Keratinocyte (primary cell): ENCODE measurements around the gene ZNF584. TPM values are rescaled to one million over a fixed set of nuclear protein-coding genes. Genes with fewer than 3 reads are reported as not detected.

Experiments used
- DNase-seq: peaks from one replicate; pipeline ENCODE4 v3.0.0-alpha.2; 2011; ENCODE audit warnings: low read depth, missing footprints, low spot score
- FAIRE-seq: peaks from 2 replicates; lab custom pipeline; 2011; peaks lifted over from hg19 to GRCh38; lab: Jason Lieb, UNC
- H2AFZ ChIP-seq: 2 replicates; pipeline ENCODE4 v1.6.0; 2012; ENCODE audit warnings: low read length, control low read depth, inconsistent platforms; ENCODE audit not compliant: control insufficient read depth
- H3K27ac ChIP-seq: 2 replicates; pipeline ENCODE4 v1.5.1; 2011; ENCODE audit warnings: low read length; ENCODE audit not compliant: control insufficient read depth, insufficient read depth
- H3K27me3 ChIP-seq: 3 replicates; pipeline ENCODE4 v1.6.0; 2011; ENCODE audit warnings: low read length; ENCODE audit not compliant: control insufficient read depth, insufficient read depth; ENCODE audit errors: extremely low read depth
- H3K36me3 ChIP-seq, 2 experiments: 2 replicates in 1 of 2; 3 replicates in 1 of 2; pipeline ENCODE4 v1.5.1; 2011; ENCODE audit warnings: low read length in 2 of 2, mild to moderate bottlenecking in 1 of 2; ENCODE audit not compliant: control insufficient read depth in 2 of 2, insufficient read depth in 2 of 2; ENCODE audit errors: extremely low read depth in 1 of 2
- H3K4me1 ChIP-seq: 3 replicates; pipeline ENCODE4 v1.5.1; 2011; ENCODE audit warnings: low read length; ENCODE audit not compliant: control insufficient read depth, insufficient read depth; ENCODE audit errors: extremely low read depth
- H3K4me2 ChIP-seq: 3 replicates; pipeline ENCODE4 v1.6.0; 2011; ENCODE audit warnings: low read depth, low read length; ENCODE audit not compliant: control insufficient read depth, insufficient read depth; ENCODE audit errors: extremely low read depth
- H3K4me3 ChIP-seq, 3 experiments: fragments of 200-600 bp in 1 of 3; sonication (generic) in 1 of 3; 2 replicates in 2 of 3; 3 replicates in 1 of 3; pipeline ENCODE4 v1.5.1; 2011 to 2016; ENCODE audit warnings: low read length in 3 of 3, mild to moderate bottlenecking in 3 of 3, control low read depth in 2 of 3, inconsistent platforms in 1 of 3, low read depth in 1 of 3, mixed read lengths in 1 of 3, mixed run types in 1 of 3, moderate library complexity in 1 of 3; ENCODE audit not compliant: control insufficient read depth in 2 of 3, insufficient read depth in 2 of 3; ENCODE audit errors: extremely low read depth in 1 of 3
- H3K79me2 ChIP-seq: 2 replicates; pipeline ENCODE4 v1.6.0; 2012; ENCODE audit warnings: low read length; ENCODE audit not compliant: control insufficient read depth, insufficient read depth
- H3K9ac ChIP-seq: 3 replicates; pipeline ENCODE4 v1.6.0; 2011; ENCODE audit warnings: low read length; ENCODE audit not compliant: control insufficient read depth, insufficient read depth; ENCODE audit errors: extremely low read depth
- H3K9me1 ChIP-seq: 3 replicates; pipeline ENCODE4 v1.6.0; 2011; ENCODE audit warnings: low read length; ENCODE audit not compliant: control insufficient read depth, insufficient read depth; ENCODE audit errors: extremely low read depth
- H3K9me3 ChIP-seq: 2 replicates; pipeline ENCODE4 v1.5.1; 2012; ENCODE audit warnings: low read depth, low read length; ENCODE audit not compliant: control insufficient read depth
- H4K20me1 ChIP-seq: 3 replicates; pipeline ENCODE4 v1.6.0; 2011; ENCODE audit warnings: low read length; ENCODE audit not compliant: control insufficient read depth, insufficient read depth; ENCODE audit errors: extremely low read depth
- EZH2 ChIP-seq: IDR thresholded peaks from one replicate; pipeline ENCODE4 v1.6.1; 2012; ENCODE audit warnings: inconsistent platforms, mild to moderate bottlenecking, low read length, moderate library complexity
- dilution Hi-C: fragments of 300-500 bp; cut with MboI; formaldehyde crosslinking; loops from one replicate; pipeline ENCODE4 v1.7.0; 2020; ENCODE audit warnings: low sequenced_read_pairs; ENCODE audit not compliant: extremely low pct_ligation_motif_present
- polyA plus RNA-seq, 5 experiments: library from polyadenylated mRNA; depleted of rRNA in 3 of 5; stranded (reverse) in 3 of 5; stranded (forward) in 1 of 5; unstranded in 1 of 5; fragments of >200 nt; gene quantifications; 1 replicate in 1 of 5; 2 replicates in 3 of 5; 3 replicates in 1 of 5; pipeline versions ENCODE4 v1.2.1 to v1.2.3, GENCODE V29; 2011 to 2012; ENCODE audit warnings: missing spikeins in 2 of 5, low read depth in 1 of 5, low replicate concordance in 1 of 5
- TF ChIP-seq, protein P1 (sequence below), 3 experiments: IDR thresholded peaks in 1 of 3; conservative IDR thresholded peaks in 1 of 3; optimal IDR thresholded peaks in 1 of 3; 2 replicates in 2 of 3; 3 replicates in 1 of 3; pipeline versions ENCODE3 to v1.5.1; 2011; ENCODE audit warnings: low read length in 3 of 3, mild to moderate bottlenecking in 3 of 3, moderate library complexity in 2 of 3, control low read depth in 1 of 3, inconsistent platforms in 1 of 3; ENCODE audit not compliant: insufficient read depth in 2 of 3; ENCODE audit errors: extremely low read depth in 1 of 3

The ZNF584 gene
- polyA plus RNA-seq, 1 donor (not counting 4 experiments of a cell fraction or from before 2014, with no cell fraction given), result 12.2 TPM

DNA sequence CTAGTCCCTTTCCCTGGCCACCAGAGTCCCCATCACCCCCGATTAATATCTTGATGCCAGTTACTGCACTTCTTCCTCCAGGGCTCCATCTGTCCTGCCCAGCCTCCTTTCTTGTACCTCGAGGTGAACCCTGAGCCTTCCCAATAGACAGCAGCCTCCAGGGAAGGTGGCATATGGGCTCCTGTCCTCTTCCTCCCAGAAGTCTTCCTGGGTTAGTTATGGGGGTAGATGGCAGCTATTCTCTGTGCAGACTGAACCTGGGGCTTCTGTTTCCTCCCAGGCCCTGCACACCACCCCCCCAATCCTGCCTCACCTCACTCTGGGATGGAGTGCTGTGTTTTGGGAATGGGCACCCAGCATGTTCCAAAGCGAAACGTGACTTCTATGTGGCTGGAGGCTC lies 10.4 kb upstream of the ZNF584 start:
- no peak for TF ChIP-seq EZH2
- TF ChIP-seq, protein P1, sequence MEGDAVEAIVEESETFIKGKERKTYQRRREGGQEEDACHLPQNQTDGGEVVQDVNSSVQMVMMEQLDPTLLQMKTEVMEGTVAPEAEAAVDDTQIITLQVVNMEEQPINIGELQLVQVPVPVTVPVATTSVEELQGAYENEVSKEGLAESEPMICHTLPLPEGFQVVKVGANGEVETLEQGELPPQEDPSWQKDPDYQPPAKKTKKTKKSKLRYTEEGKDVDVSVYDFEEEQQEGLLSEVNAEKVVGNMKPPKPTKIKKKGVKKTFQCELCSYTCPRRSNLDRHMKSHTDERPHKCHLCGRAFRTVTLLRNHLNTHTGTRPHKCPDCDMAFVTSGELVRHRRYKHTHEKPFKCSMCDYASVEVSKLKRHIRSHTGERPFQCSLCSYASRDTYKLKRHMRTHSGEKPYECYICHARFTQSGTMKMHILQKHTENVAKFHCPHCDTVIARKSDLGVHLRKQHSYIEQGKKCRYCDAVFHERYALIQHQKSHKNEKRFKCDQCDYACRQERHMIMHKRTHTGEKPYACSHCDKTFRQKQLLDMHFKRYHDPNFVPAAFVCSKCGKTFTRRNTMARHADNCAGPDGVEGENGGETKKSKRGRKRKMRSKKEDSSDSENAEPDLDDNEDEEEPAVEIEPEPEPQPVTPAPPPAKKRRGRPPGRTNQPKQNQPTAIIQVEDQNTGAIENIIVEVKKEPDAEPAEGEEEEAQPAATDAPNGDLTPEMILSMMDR (optimal IDR thresholded peaks at IDR 0.05 in 1 of 3, IDR thresholded peaks at IDR 0.05 in 1 of 3, conservative IDR thresholded peaks at IDR 0.05 in 1 of 3; ENCODE audit: extremely low read depth in 1 of 3, insufficient read depth in 2 of 3, low read length in 3 of 3), result no peak
- no peak overlapping the region for H3K4me2 ChIP-seq
- peaks cover 21% of the 10 kb centered on the region for H4K20me1 ChIP-seq
- no peak for DNase-seq
- dilution Hi-C loops, result no loop called here
- peaks cover 39% of the 10 kb centered on the region for H3K4me1 ChIP-seq
- peaks cover 5% of the 10 kb centered on the region for H3K9me1 ChIP-seq
- no peak overlapping the region for H3K27ac ChIP-seq
- no peaks in the 10 kb centered on the region for H3K9me3 ChIP-seq
- H3K79me2 ChIP-seq, result peaks cover 11% of the 10 kb centered on the region
- no peak overlapping the region for H3K9ac ChIP-seq
- FAIRE-seq, result no peak
- H3K36me3 ChIP-seq, result peaks cover 12 to 16% of the 10 kb centered on the region in 2 experiments
- H3K27me3 ChIP-seq, result no peaks in the 10 kb centered on the region
- H3K4me3 ChIP-seq, result no peak overlapping the region
- no peak overlapping the region for H2AFZ ChIP-seq

DNA sequence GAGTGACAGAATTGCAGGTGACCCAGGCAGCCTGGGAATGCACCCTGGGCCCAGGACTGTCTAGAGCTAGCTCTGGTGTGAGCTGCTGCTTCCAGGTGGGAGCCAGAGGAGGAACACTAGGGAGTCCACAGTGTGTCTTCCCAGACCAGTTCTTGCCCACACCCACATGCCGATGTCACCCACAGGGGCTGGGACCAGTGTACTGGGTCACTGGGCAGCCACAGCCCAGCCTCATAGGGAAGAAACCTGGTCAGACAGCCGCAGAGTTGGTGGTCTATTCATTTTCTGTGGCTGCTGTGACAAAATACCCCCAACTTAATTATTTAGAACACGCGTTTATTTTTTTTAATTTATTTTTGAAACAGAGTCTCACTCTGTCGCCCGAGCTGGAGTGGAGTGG lies 9.9 kb upstream of the ZNF584 start:
- Histone ChIP-seq H2AFZ (no peak overlapping the region), H3K27ac (no peak overlapping the region), H3K4me2 (no peak overlapping the region), H3K36me3 (peaks cover 10 to 11% of the 10 kb centered on the region in 2 experiments), H3K4me3 (no peak overlapping the region), H3K9me1 (peaks cover 5% of the 10 kb centered on the region), H4K20me1 (peaks cover 19% of the 10 kb centered on the region), H3K27me3 (no peaks in the 10 kb centered on the region), H3K79me2 (peaks cover 7% of the 10 kb centered on the region), H3K9ac (no peak overlapping the region), H3K4me1 (peaks cover 34% of the 10 kb centered on the region), H3K9me3 (no peaks in the 10 kb centered on the region)
- no peak for TF ChIP-seq EZH2
- TF ChIP-seq, protein P1 (optimal IDR thresholded peaks at IDR 0.05 in 1 of 3, IDR thresholded peaks at IDR 0.05 in 1 of 3, conservative IDR thresholded peaks at IDR 0.05 in 1 of 3; ENCODE audit: extremely low read depth in 1 of 3, insufficient read depth in 2 of 3, low read length in 3 of 3), result no peak
- no peak for DNase-seq
- FAIRE-seq, result no peak
- dilution Hi-C loops, result no loop called here
